Fibroblast of skin of right quadriceps (primary cell): Measurements from ENCODE around the gene PLEKHG3.

Source experiments
- DNase-seq: peaks from one replicate; pipeline ENCODE4 v3.0.0-alpha.2; 2013

Gene PLEKHG3

GRCh38 chr14:64767215-64767964 is 63.2 kb downstream of the PLEKHG3 start:
- DNase-seq = no peak

- no peak for DNase-seq
These were observed 64.3 kb downstream of the PLEKHG3 start for GRCh38 chr14:64768401-64769095.

- no peak for DNase-seq
These were observed 65.1 kb downstream of the PLEKHG3 start for GRCh38 chr14:64769096-64770020.

DNA sequence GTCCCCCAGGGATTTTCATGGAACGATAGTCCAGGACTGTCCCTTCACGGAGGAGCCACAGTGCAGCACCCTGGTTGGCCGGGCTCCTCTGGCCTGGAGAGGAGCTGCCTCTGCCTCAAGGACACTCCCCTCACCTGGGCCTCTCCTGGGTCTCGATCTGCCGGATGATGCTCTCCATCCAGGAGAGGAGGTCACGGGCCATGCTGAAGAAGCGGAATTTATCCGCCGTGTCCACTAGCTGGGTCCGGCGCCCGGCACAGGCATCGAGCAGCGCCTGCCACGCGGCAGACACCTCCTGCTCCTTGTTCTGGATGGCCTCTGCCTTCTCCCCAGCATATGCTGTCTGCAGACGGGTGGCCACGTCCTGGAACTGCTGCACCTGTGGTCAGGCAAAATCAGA is 66.5 kb downstream of the PLEKHG3 start:
- no peak for DNase-seq

DNA sequence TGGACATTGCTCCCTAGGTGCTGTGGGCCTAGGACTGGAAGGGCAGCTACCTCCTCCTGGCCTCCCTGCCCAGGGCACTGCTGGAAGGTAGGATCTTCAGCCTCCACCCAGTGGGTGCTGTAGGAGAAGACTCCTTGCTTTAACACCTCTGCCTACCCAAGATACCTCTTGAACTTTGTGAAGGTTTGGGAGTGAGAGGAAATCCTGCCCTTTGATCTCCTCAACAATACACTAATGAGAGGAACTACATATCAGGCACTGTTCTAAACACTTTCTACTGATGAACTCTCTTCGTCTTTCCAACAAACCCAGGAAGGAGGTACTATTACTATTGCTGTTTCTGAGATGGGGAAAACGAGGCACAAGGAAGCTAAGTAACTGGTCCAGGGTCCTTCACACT is 66.9 kb downstream of the PLEKHG3 start:
- no peak for DNase-seq

DNA sequence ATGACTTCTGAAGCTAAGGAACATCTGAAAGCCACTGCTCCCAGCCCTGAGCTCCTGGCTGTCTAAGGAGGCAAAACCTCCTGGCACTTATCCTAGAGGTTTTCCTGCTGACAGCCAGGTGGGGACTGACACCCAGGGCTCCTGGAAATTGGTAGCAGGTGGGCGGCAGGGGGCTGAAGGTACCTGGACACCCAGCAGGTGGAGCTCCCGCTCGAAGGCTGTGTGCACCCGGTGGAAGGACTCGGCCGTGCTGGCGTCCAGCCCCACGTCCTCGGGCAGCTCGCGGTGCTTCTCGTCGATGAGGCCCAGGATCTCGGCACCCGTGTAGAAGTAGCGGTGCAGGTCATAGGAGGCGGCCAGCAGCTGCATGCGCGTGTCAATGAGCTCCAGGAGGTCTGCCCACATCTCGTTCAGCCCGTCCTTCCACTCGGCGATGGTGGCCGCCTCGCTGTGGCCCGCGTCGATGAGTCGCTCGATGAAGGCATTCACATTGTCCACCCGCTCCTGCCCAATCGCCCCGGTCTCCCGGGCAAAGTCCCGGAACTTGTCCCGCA is 68.2 kb downstream of the PLEKHG3 start:
- DNase-seq = no peak

DNA sequence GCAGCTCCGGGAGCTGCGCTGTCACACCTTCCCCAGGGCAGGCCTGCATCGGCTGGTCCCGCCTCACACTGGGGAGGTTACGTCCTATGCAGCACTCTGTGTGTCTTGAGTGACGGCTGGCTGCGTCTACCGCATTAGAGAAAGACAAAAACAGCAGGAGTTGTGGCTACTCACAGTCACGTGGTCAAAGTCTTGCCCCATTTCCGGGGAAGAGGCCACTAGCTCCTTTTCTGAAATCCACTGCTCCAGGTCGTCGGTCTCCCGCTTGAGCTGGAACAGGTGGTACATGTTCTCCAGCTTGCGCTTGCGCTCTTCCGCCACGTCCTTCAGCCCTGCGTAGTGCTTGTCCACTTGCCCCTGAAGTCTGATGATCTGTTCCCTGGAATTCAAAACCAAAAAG is 68.8 kb downstream of the PLEKHG3 start:
- no peak for DNase-seq

DNA sequence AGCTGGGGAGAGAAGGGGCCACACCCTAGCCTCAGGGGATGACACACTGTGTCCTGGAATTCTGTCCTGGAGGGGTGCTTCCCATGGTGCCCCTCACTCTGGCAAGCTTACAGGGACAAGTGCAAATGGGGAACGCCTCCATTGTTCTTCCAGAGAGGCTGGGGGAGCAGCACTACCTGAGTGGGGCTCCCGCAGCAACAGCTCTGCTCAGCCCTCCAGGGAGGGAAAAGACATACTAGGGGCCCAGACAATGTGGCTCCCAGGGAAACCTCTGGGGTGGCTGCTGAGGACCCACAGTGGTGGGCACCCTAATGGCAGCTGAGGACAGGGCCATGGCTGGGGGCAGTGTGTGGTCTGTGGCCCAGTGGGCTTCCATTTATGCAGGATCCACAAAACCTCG is 69.4 kb downstream of the PLEKHG3 start:
- DNase-seq = no peak

DNA sequence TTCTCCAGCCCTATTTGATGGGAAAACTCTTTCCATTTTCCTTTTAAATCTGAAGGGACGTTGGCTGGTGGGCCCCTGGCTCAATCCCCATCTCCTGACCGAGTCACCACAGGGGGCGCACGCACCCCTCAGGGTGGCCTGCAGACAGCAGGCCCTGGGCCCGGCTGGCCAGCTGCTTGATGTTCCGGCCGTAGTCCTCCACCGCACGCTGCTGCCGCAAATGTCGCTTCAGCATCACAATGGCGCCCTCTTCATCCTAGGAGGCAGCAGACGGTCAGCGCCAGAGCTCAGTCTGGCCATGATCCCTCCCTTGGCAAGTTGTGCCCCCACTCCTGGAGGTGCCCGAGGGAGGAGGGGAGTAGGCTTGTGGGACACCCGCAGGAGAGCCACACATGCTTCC is 70.0 kb downstream of the PLEKHG3 start:
- no peak for DNase-seq

- DNase-seq = no peak
These were observed 71.0 kb downstream of the PLEKHG3 start for GRCh38 chr14:64775081-64775777.

DNA sequence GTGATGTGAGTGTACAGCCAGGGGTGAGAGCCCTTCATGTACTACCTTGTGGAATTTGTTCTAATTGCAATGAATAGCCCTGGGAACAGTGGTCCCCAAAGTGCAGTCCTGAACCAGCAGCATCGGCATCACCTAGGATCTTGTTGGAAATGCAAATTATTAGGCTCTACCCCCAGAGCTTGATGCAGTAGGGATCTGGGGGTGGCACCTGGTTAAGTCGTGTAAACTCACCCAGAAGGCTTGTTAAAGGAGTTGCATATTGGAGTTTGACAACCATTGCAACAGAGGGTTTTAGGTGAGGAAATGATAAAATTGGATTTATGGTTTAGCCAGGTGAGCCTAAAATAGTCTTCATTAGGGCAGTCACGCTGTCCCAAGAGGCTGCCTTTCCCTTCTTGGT is 73.2 kb downstream of the PLEKHG3 start:
- DNase-seq = no peak

GRCh38 chr14:64778104-64778754 is 74.0 kb downstream of the PLEKHG3 start:
- no peak for DNase-seq

- DNase-seq = no peak
These were observed 75.2 kb downstream of the PLEKHG3 start for GRCh38 chr14:64779472-64779871.

- DNase-seq = no peak
These were observed 78.0 kb downstream of the PLEKHG3 start for GRCh38 chr14:64782196-64782595.

GRCh38 chr14:64784006-64784405 is 79.8 kb downstream of the PLEKHG3 start:
- no peak for DNase-seq

DNA sequence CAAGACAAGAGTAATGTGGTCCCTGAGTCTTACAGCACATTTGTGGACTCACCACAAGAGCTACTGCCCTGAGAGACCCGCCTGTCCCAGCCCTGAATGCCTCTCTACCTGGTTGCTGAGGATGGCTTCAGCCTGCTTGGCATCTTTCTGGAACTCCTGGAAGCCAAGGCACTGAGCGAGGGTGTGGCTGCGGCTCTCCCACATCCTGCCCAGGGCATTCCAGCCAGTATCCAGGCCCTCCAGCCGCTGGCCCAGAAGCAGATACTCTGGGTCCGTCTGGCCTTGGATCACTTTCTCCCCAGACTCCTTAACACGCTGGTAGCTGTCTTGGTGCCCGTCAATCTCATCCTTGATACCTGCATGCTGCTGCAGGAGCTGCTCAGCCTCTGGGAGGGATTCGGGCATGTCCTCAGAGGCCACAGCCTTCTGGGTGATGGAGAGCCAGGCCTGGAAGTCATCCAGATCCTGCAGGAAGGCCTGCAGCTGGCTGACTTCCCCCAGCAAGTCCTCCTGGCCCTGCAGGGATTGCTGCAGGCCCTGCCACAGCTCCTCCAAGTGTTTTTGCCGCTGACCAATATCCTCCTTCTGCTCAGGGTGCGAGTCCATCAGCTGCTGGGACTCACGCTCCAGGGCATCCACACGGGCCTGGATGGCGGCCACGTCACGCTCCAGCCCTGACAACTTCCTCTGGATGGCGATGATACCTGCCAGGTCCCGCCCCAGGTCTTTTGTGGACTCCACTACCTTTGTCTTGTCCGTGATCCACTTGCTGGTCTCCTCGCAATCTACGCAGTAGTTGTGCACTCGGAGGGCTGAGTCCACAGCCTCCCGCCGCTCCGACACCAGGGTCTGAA is 82.3 kb downstream of the PLEKHG3 start:
- DNase-seq = no peak

GRCh38 chr14:64787619-64788018 is 83.4 kb downstream of the PLEKHG3 start:
- no peak for DNase-seq

- peak; percentile 95 for DNase-seq
These were observed 84.5 kb downstream of the PLEKHG3 start for GRCh38 chr14:64788706-64789105.

DNA sequence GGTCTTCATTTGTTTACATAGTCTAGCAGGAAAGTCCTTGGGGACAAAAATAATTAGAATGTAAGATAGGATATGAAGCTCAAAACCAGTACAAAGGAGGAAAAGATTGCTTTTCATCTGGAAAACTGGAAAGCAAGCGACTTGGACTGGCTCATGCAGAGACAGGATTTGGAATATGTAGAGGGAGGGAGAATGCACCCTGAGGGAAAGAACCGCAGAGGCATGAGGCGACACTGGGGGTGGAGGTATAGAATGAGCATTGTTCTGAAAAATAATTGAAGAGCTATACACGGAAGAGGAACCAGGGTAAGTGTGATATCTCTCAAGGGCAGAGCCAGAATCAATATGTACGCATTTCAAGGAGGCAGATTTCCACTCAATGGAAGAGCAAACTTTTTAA is 85.5 kb downstream of the PLEKHG3 start:
- DNase-seq = no peak

- no peak for DNase-seq
These were observed 86.3 kb downstream of the PLEKHG3 start for GRCh38 chr14:64790478-64790877.

- no peak for DNase-seq
These were observed 88.0 kb downstream of the PLEKHG3 start for GRCh38 chr14:64792231-64792630.
